Activated CD4-positive, alpha-beta T cell treated with anti-CD3 and anti-CD28 coated beads, Interleukin-2, Interleukin-6, amounts not matched to agents 100 ng/mL and 50 ng/mL, durations not matched to agents 16 hours and 8 hours (primary cell): ENCODE results near the gene MC3R.
"Not testable (repeated sequence)": the region's sequence is repeated elsewhere in the genome, so short reads cannot be mapped to it uniquely, and the experiment has no call there.

Source experiments
- DNase-seq: peaks from one replicate; pipeline ENCODE4 v3.0.0-alpha.2; 2020

Gene MC3R

GRCh38 chr20:56247954-56248782 is at the start of gene MC3R:
MC3R (plus strand) TSS chr20:56248732; CDS start chr20:56248844, 112 bp downstream.
- DNase-seq = peak; percentile 62

- peak; percentile 14 for DNase-seq
Measured at GRCh38 chr20:56200456-56200855, 48.1 kb upstream of the MC3R start.

- no peak for DNase-seq
Measured at GRCh38 chr20:56202493-56203077, 45.9 kb upstream of the MC3R start.

DNA sequence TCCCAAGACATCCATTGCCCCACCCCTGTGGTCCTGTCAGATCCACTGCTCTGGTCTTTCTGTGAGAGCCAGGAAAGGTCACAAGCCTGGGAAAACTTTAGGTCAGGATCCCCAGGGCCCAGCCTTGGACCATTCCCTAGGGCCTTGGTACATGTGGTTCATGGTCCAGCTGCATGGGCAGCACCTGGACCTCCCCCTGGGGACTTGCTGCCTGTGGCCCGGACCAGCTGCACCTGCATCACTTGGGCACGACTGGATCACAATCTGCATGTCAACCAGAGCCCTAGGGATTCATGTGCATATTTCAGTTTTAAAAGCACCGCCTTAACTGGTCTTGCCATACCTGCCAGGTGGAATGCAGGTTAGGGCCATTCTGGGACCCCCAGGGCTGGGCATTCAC is 44.3 kb upstream of the MC3R start:
- no peak for DNase-seq

DNA sequence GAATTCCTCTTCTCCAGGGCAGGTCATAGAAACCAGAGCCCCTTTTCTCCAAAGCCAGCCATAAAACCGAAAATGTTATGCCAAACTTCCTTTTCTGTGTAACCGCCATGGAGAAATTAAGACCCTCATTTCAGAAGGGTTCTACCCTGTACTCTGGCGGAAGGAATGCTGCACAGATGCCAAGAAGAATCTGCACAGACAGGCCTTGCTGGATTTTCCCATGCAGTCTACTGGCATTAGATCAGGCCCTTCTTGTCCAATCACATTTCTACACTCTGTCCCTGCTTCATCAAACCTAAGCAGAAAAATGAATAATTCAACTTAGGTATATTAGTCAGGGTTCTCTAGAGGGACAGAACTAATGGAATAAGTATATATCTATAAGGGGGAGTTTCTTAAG is 43.2 kb upstream of the MC3R start:
- DNase-seq = no peak

DNA sequence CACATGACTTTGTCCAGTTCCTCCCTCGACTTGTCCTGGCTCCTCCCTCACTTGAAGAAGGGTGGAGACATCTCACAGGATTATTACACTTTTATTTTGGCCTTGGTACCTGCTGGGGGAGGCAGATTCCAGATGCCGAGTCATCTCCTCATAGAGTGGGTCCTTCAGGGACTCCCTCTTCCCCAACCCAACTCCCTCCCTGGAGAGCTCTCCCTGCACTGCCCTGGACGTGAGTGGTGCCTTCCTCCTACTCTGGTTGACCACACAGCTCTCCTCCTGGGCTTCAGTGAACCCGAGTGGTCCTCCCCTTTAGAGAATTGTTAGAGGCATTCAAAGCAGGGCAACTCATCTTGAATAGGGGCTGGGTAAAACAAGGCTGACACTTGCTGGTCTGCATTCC is 40.9 kb upstream of the MC3R start:
- no peak for DNase-seq

GRCh38 chr20:56208121-56208520 is 40.4 kb upstream of the MC3R start:
- DNase-seq = no peak

GRCh38 chr20:56211051-56211450 is 37.5 kb upstream of the MC3R start:
- no peak for DNase-seq

- no peak for DNase-seq
Measured at GRCh38 chr20:56212091-56212490, 36.4 kb upstream of the MC3R start.

GRCh38 chr20:56213321-56213720 is 35.2 kb upstream of the MC3R start:
- no peak for DNase-seq

DNA sequence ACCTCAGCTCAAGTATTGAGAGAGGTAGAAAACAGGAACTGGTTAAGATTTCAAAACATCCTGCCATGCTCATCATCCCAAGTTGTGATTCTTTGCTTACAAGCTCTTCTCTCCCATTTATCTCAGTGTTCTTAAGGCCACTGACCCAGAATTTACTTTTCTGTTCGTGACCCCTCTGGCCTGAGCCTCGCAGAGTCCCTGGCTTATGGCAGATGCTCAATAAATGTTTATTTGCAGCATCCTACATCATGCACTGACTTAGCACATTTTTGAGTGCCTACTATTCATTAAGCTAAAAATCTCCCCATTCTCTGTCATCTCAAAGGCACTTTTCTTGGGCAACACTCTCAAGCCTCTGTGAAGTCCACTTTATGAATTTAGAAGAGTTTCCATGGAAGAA is 33.4 kb upstream of the MC3R start:
- DNase-seq = no peak

DNA sequence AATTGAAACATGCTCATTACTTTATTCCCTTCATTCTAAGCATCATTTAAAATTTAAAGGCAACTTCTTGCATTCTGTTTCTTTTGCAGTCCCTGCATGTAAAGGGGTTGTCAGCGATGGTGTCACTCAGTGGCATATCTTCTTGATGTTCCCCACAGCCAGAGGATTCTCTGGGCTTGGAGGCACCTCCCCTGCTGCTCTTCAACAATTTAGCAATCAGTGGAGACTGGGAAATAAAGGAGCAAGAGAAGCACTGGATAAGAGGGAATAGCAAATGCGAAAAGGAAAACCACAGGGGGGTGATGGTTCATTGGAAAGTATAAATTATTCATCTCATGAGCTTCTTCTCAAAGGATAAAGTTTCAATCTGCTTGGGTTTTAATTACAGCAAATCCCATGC is 30.7 kb upstream of the MC3R start:
- no peak for DNase-seq

DNA sequence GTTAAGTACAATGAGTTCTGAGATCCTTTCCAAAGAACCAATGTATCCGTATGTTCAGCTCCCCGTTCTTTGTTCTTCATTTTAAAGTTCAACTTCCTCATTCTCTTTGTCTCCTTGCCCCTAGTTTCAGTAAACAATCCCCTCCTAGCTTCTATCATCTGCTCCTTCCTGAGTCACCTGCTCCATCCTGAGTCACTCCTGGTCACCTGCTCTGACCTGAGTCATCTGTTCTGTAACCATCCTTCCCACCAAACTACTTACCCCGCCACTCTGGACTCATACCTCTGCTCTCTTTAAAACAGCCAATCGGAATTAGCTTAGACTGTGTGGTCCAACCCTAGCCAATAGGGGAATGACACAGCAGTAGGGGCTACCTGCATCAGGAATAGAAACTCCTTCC is 27.3 kb upstream of the MC3R start:
- not testable (repeated sequence) for DNase-seq

- no peak for DNase-seq
Measured at GRCh38 chr20:56222201-56222600, 26.3 kb upstream of the MC3R start.

DNA sequence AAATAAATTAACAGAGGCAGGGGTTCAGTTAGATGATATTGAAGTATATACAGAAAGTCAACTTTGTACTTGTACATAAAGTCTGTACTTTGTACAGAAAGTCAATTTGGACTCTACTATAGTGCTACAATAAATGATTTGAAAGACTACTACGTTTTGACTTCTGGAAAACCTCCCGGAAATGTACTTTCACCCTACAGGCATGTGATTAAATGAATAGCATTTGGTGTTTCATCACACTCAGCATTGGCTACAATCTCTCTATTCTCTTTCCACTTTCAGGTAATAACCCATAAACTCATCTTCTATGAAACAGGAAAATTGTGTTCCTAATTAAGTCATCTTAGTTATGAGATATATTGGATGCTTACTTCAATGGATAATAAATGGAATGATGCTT is 25.6 kb upstream of the MC3R start:
- DNase-seq = no peak

DNA sequence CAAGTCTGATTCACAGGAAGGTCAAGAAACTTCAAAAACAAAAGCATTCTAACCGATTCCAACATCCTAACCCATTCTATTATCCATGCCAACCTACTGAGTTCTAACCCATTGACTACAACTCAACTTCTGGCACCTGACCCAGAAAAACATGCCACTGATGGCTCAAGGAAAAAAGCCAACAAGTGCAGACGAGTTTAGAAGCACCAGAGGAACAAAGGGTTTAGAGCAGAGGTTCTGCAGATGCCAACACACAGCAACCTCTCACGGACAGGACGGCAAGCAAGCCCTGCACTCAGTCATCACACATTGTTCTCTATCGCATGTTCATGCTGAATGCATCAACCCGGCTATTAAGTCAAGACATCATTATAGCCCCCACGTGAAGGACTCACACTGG is 25.2 kb upstream of the MC3R start:
- DNase-seq = no peak

GRCh38 chr20:56228021-56228420 is 20.5 kb upstream of the MC3R start:
- no peak for DNase-seq

- DNase-seq = no peak
Measured at GRCh38 chr20:56229812-56230211, 18.7 kb upstream of the MC3R start.

- DNase-seq = no peak
Measured at GRCh38 chr20:56234110-56234509, 14.4 kb upstream of the MC3R start.

- no peak for DNase-seq
Measured at GRCh38 chr20:56237335-56237734, 11.2 kb upstream of the MC3R start.

GRCh38 chr20:56244259-56244658 is 4.3 kb upstream of the MC3R start:
- no peak for DNase-seq

DNA sequence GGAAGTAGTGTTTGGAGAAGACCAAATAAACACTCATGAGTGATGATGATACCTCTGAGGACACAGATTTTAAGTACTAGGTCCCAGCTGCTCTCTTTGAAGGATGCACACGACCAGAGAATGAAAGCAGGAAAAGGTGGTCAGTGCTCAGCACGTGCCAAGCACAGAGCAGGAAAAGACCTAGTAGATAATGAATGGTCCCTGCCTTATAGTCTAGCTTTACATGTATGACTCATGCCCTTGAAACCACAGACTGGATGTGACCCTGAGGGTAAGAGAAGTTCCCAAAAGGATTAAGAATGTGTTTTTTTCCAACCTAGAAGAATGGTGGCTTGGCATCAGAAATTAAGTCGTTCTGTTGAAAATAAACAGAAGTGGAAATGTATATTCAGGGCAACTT is 2.8 kb upstream of the MC3R start:
- no peak for DNase-seq

- peak; percentile 52 for DNase-seq
Measured at GRCh38 chr20:56249244-56249955, 868 bp downstream of the MC3R start.

DNA sequence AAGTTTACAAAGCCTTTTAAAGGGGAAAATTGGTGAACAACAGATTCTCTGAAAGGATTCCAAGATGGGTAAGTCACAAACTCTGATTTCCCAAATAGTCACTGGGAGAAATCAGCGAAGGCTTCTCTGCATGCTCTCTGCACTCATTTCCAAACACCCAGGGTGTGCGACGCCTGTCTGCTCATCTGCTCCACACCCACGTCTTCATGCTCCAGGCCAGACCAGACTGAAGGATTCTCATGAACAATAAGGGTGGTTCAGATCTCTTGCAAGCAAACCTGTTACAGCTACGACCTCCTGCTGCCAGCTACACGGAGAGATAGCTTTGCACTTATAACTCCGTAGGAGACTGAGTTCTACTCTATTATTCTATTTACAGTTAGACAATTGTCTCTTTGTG is 1.4 kb downstream of the MC3R start:
- DNase-seq = no peak
